GM21786 (cell line): Measurements from ENCODE around the gene APPBP2.
"Not testable (repeated sequence)": the region's sequence is repeated elsewhere in the genome, so short reads cannot be mapped to it uniquely, and the experiment has no call there.

Experiments
- ATAC-seq: cut with Tn5 transposase; IDR thresholded peaks from one replicate; pipeline ENCODE4 v1.9.1; 2021; ENCODE audit not compliant: unreplicated experiment

The APPBP2 gene

DNA sequence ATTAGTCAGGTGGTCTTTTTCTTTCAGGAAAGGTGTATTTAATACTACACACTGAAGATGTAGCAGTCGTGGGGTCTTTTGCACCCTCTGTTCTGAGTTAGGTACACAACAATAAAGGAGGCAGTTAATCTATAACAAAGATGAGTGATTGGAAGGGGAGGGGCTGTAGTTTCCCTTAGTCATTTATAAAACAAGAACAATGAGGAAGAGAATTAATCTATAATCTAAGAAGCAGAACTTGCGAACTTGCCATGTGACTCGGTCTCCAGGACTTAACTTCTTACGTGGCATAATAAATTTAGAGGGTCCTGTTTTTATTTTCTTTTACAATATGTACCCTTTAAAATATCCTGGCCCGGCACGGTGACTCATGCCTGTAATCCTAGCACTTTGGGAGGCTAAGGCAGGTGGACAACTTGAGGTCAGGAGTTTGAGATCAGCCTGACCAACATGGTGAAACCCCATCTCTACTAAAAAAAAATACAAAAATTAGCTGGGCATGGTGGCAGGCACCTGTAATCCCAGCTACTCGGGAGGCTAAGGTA lies 8.6 kb upstream of the APPBP2 start:
- ATAC-seq = no peak

DNA sequence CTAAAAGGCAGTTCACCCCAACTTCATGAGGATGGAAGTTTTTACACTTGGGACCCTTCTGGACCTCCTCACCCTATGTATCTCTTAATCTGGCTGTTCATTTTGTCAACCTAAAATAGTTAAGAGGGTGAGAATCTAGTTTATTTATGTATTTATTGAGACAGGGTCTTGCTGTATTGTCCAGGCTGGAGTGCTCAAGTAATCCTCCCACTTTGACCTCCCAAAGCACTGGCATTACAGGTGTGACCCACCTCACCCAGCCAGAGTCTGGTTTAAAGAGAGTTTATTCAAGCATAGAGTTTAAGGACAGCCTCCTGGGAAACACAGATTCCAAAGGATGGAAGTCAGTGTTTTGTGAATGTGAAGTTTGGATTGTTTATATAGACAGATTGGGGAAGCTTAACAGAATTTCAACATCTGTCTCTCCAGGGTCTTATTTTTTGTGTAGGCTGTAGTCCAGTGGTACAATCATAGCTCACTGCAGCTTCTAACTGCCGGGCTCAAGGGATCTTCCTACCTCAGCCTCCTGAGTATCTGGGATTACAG lies 8.0 kb upstream of the APPBP2 start:
- no peak for ATAC-seq

DNA sequence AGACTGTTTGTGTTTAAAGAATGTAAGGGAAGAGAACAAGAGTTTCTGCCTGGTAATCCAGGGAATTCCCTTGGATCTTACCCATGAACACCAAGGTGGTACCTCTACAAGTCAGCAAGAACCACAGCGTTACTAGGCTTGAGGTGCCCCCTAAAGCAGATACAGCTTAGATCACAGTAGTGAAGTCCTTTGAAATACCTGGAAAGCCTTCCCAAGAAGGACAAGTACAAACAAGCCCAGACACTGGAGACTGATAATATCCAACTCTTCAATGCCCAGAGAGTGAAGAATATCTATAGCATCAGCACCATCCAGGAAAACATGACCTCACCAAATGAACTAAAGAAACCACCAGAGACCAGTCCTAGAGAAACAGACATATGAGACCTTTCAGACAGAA lies 3.8 kb upstream of the APPBP2 start:
- no peak for ATAC-seq

DNA sequence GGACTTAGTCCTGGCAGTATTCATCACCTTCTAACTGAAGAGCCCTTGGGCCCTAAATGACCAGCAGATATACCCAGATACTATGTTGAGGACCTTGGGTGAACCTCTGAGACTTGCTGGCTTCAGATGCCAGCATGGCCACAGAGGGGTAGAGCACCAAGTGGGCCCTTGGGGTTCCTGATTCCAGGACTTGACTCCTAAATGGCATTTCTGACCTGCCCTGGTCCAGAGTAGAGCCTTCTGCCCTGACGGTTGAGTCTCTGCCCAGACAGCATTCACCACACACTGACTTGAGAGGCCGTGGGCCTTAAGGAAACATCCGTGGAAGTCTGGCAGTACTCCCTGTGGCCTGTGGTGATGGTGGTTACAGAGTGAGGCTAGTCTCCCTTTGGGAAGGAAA lies 2.8 kb upstream of the APPBP2 start:
- no peak for ATAC-seq

DNA sequence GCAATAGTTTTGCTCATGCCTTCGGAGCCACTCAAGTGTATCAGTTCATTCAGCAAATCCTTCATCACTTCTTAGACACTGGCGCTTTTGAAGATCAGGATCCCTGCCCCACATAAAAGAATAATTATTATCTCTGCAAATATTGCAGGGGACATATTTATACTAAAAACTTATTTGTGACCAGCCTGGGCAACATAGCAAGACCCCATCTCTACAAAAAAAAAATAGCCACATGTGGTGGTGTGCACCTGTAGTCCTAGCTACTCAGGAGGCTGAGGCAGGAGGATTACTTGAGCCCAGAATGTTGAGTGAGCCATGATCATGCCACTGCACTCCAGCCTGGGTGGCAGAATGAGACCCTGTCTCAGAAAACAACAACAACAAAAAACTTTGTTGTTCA lies 1.7 kb upstream of the APPBP2 start:
- ATAC-seq = no peak

DNA sequence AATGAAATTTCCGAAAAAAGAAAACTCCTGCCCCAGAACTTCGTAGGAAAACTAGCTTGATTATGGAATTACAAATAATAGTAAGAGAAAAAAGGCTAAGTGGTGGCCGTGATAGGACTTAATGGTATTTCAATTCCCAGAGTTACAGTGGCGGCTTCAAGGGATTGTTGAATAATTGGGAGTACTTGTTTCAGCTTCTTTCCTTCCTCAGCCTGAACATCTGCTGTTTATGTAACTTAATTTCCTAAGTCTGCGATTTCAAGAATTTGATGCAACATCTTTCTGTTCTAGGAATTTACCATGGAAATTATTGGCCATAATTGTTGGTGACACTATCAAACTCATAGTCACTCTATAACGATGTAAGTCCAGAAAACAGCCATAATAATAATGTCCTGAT lies 684 bp upstream of the APPBP2 start:
- ATAC-seq = no peak

DNA sequence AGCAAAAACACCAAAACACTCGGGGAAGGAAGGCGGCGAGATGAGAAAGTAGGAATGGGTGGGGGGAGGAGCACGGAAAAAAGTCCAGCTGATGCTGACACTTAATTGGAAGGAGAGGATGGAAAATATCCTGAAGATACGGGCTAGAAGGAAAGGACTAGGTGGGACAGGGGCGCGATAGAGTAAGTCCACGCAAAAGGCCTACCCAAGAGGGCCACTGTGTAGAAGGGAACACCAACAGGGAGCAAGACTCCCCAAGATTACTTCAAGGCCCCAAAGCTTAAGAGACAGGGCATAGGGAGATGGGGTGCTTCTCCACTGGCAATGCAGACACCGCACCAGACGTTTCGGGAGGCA lies 736 bp downstream of the APPBP2 start:
- no peak for ATAC-seq

DNA sequence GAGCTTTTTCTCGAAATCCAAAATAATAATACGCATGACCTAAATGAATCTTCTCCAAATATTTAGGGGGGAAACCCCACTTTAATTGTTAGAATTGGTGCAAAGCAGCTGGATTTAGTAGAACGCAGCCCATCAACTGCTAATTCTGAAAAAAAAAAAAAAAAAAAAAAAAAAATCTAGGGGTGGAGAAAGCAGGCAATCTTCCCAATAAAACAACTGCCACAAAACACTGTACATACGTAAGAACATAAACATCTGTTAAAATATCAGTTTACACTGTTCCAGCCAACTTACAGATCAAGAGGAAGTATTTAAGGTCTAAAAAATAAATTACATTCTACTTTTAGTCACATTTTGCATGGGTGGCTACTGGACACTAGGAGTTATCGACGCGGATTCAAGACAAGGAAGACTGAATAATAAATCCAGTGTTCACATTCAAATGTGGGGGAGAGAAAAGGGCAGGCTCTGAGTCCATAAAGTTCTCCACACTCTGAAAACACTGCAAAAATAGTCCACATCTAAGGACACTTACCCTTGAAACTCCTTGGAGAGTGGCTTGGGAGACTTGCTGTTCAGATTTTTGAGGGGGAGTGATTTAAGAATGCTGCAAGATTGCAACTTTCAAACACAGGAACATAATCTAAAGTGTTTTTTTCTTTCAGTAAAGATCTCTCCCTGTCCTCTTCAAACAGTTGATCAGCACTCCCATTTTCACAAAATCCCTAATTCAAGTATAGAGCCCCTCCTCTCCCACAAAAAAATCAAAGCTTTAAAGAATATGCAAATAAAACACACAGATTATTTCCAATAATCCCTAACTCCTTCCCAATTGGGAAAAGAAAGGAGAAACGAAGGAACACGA lies 1.3 kb downstream of the APPBP2 start:
- no peak for ATAC-seq

DNA sequence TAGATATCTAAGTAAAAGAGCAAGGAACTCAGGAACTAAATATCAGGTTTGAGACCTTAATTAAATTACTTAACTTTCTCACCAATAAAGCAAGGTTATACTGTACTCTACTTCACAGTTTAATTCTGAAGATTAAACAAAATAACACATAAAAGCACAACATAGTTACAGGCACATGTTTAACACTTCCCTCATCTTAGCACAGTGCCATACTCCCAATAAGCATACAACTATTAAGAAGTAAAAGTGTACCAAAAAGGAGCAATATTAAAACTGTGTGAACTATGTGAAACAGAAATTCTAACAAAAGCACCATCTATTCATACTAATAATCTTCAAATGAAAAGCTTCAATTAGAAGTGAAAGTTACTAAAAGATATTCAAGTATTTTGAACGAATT lies 2.2 kb downstream of the APPBP2 start:
- no peak for ATAC-seq

DNA sequence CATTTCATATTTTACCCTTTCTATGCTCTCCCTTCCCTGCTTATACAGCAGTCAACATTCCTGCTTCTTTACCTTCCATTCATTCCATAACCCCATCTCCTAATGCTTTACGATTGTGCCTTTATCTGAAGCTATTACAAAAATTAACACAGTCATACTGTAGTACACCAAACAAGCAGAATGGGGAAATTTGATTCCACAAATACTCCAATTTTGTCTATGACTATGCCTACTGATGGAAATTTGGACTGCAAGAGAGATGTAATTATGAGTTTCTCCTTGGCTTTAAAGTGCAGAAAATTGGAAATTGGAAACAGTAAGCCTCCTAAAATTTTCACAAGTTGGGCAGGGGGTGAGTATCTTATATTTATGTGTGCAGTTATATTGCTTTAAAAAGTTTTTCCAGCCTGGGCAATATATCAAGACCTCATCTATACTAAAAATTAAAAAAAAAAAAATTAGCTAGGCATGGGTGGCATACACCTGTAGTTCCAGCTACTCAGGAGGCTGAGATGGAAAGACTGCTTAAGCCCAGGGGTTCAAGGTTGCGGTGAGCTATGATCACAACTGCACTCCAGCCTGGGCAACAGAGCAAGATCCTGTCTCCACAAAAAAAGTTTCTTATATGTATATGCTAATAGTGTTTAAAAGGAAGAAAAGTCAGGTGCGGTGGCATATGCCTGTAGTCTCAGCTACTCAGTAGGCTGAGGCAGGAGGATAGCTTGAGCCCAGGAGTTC lies 3.0 kb downstream of the APPBP2 start:
- ATAC-seq = no peak

DNA sequence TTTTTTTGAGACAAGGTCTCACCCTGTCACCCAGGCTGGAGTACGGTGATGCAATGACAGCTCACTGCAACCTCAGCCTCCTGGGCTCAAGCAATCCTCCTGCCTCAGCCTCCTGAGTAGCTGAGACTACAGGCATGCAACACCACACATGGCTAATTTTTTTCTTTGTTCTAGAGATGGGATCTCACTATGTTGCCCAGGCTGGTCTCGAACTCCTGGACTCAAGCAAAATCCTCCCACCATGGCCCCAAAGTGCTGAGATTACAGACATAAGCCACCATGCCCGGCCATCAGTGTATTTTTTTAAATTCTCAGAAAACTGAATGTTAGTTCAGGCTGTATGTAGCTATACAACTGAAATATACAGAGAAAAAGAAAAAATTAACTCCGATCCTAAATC lies 6.2 kb downstream of the APPBP2 start:
- no peak for ATAC-seq

DNA sequence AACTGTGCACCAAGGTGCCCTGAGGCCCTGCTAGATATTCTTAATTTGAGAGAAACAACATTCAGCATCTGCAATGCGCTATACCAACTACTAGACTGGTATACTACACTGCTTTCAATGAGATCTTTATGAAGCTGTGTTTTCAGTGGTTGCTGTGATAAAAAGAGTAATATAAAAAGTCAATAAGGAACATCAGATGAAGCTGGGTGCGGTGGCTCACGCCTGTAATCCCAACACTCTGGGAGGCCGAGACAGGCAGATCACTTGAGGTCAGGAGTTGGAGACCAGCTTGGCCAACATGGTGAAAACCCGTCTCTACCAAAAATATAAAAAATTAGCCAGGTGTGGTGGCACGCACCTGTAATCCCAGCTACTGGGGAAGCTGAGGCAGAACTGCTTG lies 10.4 kb downstream of the APPBP2 start:
- ATAC-seq = not testable (repeated sequence)

DNA sequence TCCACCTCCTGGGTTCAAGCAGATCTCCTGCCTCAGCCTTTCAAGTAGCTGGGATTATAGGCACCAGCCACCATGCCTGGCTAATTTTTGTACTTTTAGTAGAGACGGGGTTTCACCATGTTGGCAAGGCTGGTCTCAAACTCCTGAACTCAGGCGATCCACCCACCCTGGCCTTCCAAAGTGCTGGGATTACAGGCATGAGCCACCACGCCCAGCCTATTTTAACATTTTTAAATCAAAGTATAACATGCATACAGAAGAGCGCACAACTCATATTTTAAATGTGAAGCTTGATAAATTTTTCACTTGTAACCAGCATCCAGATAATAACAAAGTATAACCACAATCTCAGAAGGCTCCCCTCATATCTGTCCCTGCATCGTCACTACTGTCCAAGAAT lies 10.8 kb downstream of the APPBP2 start:
- not testable (repeated sequence) for ATAC-seq

DNA sequence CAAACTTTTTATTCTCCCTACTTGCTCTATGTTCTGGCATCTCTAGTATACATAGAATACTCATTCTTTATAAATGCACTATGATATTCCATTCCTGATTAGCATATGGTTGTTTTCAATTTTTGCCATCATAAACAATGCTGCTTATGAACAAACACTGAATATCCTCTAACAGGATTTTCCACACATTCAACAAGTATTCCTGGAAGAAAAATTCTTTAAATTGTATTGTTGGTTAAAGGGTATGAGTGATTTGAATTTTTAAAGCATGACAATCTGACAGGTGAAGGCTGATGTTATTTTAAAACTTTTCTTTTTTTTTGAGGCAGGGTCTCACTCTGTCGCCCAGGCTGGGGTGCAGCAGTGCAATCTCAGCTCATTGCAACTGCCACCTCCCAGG lies 11.5 kb downstream of the APPBP2 start:
- no peak for ATAC-seq

DNA sequence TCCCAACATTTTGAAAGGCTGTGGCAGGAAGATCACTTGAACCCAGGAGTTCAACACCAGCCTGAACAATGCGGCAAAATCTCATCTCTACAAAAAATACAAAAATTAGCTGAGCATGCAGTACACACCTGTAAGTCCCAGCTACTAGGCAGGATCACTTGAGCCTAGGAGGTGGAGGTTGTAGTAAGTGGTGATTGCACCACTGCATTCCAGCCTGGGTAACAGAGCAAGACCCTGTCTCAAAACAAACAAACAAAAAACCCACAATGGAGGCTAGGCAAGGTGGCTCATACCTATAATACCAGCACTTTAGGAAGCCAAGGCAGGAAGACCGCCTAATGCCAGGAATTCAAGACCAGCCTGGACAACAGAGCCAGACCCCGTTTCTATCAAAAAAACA lies 12.0 kb downstream of the APPBP2 start:
- no peak for ATAC-seq

DNA sequence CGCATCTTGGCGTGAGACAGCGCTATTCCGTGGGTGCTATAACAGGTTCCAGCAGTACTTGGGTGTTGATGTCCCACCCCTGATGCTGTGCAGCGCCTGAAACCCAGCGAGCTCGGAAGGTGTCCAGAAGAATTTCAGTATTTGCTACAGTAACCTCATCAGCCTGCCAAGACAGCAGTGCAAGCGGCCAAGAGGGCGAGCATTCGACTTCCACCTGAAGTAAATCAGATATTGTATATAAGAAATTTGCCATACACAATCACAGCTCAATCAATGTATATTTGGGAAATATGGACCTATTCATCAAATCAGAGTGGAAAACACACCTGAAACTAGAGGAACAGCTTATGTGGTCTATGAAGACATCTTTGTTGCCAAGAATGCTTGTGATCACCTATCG lies 13.0 kb downstream of the APPBP2 start:
- ATAC-seq = no peak

DNA sequence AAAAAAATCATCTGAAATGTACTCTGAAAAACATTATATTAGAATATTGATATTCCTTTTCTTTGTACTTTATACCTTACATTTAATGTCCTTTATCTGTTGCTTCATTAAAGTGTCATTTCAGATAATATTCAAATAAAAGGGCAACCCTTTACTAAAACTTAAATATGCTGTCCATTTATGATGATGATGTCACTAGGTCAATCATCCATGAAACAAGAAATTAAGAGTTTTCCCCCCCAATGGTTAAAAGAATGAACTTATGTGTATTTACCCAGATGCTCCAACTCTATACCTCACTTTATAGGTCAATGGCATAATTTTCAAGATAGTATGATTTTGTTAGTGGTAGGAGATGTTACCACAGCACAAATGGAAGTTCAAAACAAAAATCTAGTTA lies 15.3 kb downstream of the APPBP2 start:
- ATAC-seq = no peak

DNA sequence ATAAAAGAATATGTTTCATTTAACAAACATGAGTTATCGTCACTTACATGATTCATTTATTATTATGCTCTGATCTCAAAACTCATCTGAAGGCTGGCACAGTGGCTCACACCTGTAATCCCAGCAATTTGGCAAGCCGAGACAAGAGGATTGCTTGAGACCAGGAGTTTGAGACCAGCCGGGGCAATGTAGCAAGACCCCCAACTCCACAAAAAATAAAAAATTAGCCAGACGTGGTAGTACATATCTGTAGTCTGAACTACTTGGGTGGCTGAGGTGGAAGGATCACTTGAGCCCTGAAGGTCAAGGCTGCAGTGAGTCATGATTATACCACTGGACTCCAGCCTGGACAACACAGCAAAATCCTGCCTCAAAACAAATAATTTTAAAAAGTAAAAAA lies 16.0 kb downstream of the APPBP2 start:
- no peak for ATAC-seq

DNA sequence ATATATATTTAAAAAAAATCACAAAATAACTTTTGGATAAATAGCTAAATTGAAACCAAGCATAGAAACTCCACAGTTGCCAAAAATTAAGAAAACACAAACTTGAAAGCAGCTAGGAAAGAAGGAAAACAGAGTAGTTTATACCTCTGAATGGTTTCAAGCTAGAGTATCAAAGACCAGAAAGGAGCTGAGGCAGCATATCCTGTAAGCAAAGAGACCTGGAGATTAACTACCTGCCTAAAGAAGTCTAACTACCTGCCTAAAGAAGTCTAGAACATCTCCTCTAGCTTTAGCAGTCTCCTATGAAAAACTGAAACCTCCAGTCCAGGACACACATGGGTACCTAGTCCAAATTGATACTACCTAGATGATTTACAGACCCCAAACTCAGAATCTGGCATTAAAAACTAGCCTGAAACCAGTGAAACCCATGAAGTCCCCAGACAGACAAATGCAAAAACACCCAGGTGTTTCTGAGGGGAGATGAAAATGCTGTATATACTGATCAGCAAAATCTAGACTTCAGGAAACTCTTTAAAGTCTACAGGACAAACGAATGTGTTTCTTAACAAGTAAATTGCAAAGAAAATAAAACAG lies 17.6 kb downstream of the APPBP2 start:
- no peak for ATAC-seq

DNA sequence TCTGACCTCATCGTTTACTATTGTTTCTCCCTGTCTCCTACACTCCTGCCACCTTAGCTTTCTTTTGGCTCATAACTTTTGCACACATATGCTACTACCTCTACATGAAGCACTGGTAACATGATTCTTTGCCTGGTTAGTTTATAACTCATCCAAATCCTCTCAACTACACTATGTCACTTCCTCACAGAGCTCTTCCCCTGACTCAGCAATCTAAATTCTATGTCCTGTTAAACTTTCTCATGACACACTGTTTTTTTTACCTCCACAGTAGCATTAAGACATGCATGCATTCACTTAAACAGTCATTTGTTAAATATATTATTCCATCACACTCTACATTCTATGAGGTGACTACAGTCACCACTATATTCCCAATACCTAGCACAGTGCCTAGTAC lies 19.7 kb downstream of the APPBP2 start:
- ATAC-seq = no peak

DNA sequence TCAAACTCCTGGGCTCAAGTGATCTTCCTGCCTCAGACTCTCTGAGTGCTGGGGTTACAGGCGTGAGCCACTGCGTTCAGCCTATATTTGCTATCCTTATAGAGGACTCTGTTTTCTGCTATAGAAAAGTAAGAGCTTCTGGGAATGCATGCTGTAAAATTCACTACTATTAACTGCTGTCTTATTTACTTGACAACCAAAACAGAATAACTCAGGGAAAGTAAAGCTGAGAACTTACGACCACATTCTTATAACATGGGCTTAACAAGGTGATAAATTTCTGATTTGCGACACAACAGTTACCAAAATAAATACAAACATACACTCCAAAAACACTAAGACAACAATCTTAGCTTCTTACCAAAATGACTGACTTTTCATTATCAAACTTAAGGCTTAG lies 23.9 kb downstream of the APPBP2 start:
- ATAC-seq = no peak

DNA sequence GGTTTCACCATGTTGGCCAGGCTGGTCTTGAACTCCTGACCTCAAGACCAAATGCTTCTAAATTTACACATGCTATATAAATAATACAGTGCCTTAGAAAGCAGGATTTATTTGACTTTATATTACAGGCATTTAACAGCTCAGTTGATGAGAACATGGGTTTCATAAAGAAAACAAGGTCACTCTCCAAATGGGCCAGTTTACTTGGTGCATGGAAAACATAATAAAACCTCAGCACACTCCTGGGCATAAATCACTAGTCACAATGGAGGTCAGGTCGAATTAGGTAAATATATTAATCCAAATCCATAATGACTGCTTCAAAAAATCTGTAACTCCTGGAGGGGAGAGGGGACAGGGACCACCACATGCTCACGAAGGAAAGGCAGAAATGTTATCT lies 24.5 kb downstream of the APPBP2 start:
- no peak for ATAC-seq
